Measurements from ENCODE around the gene OR2M7. TPM values are rescaled to one million over a fixed set of nuclear protein-coding genes. Genes with fewer than 3 reads are reported as not detected.

OR2M7 gene
- not detected in 2 replicates for polyA plus RNA-seq
- polyA minus RNA-seq, result not detected in 2 replicates

- H3K9ac ChIP-seq (ENCODE audit: low read length), result no peak within 1 kb of the TSS
- no peaks in the 10 kb centered on the region for H3K9me2 ChIP-seq (ENCODE audit: insufficient read depth, low read length)
- H3K36me3 ChIP-seq (ENCODE audit: insufficient read depth, low read length), result no peaks in the 10 kb centered on the region
- H3K4me2 ChIP-seq (ENCODE audit: low read length), result no peak within 1 kb of the TSS
- H3F3A ChIP-seq (ENCODE audit: insufficient read depth, low read length, poor library complexity, severe bottlenecking), result no peaks in the 10 kb centered on the region
- H3K27me3 ChIP-seq (ENCODE audit: insufficient read depth, low read depth, low read length), result no peaks in the 10 kb centered on the region
- H3K4me3 ChIP-seq (ENCODE audit: low read length), result no peak within 1 kb of the TSS
- no peaks in the 10 kb centered on the region for H4K20me1 ChIP-seq (ENCODE audit: insufficient read depth)
- no peaks in the 10 kb centered on the region for H3K79me2 ChIP-seq (replicated peaks; ENCODE audit: insufficient read depth, low read length)
- no peak within 1 kb of the TSS for H3K27ac ChIP-seq (ENCODE audit: low read length)
- TF ChIP-seq POLR2AphosphoS5 (IDR thresholded peaks at IDR 0.05) (no peak), CTCF (IDR thresholded peaks at IDR 0.05; ENCODE audit: poor library complexity, severe bottlenecking) (no peak), TAF1 (IDR thresholded peaks at IDR 0.05; ENCODE audit: low read depth) (no peak), MXI1 (conservative IDR thresholded peaks at IDR 0.05; ENCODE audit: poor library complexity, severe bottlenecking) (no peak), REST (IDR thresholded peaks at IDR 0.05; ENCODE audit: borderline replicate concordance) (no peak), EP300 (conservative IDR thresholded peaks at IDR 0.05; ENCODE audit: poor library complexity, severe bottlenecking) (no peak), EZH2 (IDR thresholded peaks at IDR 0.05; ENCODE audit: borderline replicate concordance, insufficient read depth, low read length, poor library complexity, severe bottlenecking) (no peak), SMC3 (conservative IDR thresholded peaks at IDR 0.05; ENCODE audit: poor library complexity) (no peak)
- H2AFZ ChIP-seq (ENCODE audit: low read depth, low read length), result no peak within 1 kb of the TSS
- H3K9me3 ChIP-seq (ENCODE audit: low read length), result no peaks in the 10 kb centered on the region
These were observed at the start of gene OR2M7 for GRCh38 chr1:248324468-248324867. Gene OR2M7 (minus strand): TSS chr1:248324568. CDS start chr1:248324568, 0 bp downstream.

GRCh38 chr1:248373761-248374160 lies 49.4 kb upstream of the OR2M7 start:
- TF ChIP-seq POLR2AphosphoS5 (IDR thresholded peaks at IDR 0.05), result no peak
- TF ChIP-seq REST (IDR thresholded peaks at IDR 0.05; ENCODE audit: borderline replicate concordance), result no peak
- Histone ChIP-seq H3K79me2 (replicated peaks; ENCODE audit: insufficient read depth, low read length) (no peaks in the 10 kb centered on the region), H3K4me3 (ENCODE audit: low read length) (no peak overlapping the region), H3K27me3 (ENCODE audit: insufficient read depth, low read depth, low read length) (no peaks in the 10 kb centered on the region), H3K36me3 (ENCODE audit: insufficient read depth, low read length) (no peaks in the 10 kb centered on the region), H2AFZ (ENCODE audit: low read depth, low read length) (no peak overlapping the region), H3K27ac (ENCODE audit: low read length) (no peak overlapping the region), H3K9ac (ENCODE audit: low read length) (no peak overlapping the region), H3K9me2 (ENCODE audit: insufficient read depth, low read length) (no peaks in the 10 kb centered on the region), H3K4me2 (ENCODE audit: low read length) (no peak overlapping the region), H3F3A (ENCODE audit: insufficient read depth, low read length, poor library complexity, severe bottlenecking) (no peaks in the 10 kb centered on the region), H4K20me1 (ENCODE audit: insufficient read depth) (no peaks in the 10 kb centered on the region), H3K9me3 (ENCODE audit: low read length) (no peaks in the 10 kb centered on the region)
